ENCODE data around the gene MPV17. TPM values are rescaled to one million over a fixed set of nuclear protein-coding genes. Genes with fewer than 3 reads are reported as not detected.
"Not testable (repeated sequence)": the region's sequence is repeated elsewhere in the genome, so short reads cannot be mapped to it uniquely, and the experiment has no call there.

The MPV17 gene
- total RNA-seq, 1 experiment from 2014 or later: 108 TPM

- peak; percentile 47 for DNase-seq (ENCODE audit: low spot score)
These were observed 24.4 kb downstream of the MPV17 start for GRCh38 chr2:27298391-27299080.

GRCh38 chr2:27297195-27297594, 25.7 kb downstream of the MPV17 start:
- no peak for DNase-seq (ENCODE audit: low spot score)

- DNase-seq (ENCODE audit: low spot score): no peak
These were observed 26.4 kb downstream of the MPV17 start for GRCh38 chr2:27296481-27296880.

DNA sequence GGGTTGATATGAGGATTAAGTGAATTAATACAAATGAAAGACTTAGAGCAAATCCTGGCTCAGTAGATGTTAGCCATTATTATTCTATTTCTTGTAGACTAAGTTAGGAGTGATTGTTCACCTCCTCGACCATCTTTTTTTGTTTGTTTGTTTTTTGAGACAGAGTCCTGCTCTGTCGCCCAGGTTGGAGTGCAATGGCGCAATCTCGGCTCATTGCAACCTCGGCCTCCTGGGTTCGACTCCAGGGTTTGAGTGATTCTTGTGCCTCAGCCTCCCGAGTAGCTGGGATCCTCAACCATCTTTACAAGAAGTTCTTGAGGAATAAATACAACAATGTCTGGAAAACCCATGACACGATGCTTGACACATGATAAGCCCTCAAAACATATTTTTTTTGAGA, 28.0 kb downstream of the MPV17 start:
- DNase-seq (ENCODE audit: low spot score): no peak

- DNase-seq (ENCODE audit: low spot score): no peak
These were observed 31.0 kb downstream of the MPV17 start for GRCh38 chr2:27291865-27292264.

DNA sequence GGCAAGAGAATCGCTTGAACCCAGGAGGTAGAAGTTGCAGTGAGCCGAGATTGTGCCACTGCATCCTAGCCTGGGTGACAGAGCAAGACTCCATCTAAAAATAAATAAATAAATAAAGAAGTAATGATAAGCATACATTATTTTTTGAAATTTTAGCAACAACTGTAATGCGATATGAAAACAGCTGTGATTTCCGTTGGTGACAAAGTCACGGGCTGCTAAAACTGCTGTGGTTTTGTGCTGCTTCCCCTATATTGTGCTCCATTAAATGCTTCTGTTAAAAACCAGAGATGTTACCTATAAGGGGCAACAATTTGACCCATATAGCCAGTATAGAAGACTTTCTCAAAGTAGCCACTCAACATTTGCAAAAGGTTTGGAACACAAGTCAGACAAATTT, 32.3 kb downstream of the MPV17 start:
- no peak for DNase-seq (ENCODE audit: low spot score)

- no peak for DNase-seq (ENCODE audit: low spot score)
These were observed 34.3 kb downstream of the MPV17 start for GRCh38 chr2:27288610-27289009.

DNA sequence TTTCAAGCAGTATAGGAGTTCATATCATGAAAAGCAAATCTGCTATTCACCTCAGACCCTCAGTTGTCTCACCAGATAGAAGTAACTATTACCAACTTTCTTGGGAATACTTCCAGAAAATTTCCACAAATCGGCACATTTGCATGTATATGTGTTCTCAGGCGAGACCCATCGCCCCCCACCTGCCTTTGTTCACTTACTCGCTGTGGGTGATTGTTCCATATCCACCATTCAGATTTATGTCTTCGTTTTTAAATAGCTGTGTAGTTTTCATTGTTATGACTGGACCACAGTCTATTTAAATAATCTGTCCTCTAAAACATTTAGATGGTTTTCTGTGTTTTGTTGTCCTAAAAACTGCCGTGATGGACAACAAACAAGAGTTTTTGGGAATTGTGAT, 37.4 kb downstream of the MPV17 start:
- DNase-seq (ENCODE audit: low spot score): no peak

DNA sequence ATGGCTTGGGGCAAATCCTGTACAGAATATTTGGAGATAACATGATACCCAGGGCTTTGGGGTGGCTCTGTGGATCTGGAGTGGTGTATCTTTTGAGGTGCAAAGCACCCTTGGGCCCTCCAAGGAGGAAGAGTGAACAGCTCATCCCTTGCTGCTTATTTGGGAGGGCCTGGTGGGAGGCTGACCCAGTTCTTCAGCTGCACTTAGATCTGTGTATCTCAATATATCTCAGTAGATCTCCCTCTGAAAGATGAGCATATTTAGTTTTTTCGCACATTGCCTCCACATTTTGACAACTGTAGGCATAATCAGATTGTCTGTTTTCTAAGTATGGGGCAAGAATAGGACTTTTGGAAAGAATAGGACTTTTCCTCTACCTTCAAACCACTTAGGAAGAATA, 37.9 kb downstream of the MPV17 start:
- no peak for DNase-seq (ENCODE audit: low spot score)

- DNase-seq (ENCODE audit: low spot score): no peak
These were observed 40.0 kb downstream of the MPV17 start for GRCh38 chr2:27282892-27283291.

DNA sequence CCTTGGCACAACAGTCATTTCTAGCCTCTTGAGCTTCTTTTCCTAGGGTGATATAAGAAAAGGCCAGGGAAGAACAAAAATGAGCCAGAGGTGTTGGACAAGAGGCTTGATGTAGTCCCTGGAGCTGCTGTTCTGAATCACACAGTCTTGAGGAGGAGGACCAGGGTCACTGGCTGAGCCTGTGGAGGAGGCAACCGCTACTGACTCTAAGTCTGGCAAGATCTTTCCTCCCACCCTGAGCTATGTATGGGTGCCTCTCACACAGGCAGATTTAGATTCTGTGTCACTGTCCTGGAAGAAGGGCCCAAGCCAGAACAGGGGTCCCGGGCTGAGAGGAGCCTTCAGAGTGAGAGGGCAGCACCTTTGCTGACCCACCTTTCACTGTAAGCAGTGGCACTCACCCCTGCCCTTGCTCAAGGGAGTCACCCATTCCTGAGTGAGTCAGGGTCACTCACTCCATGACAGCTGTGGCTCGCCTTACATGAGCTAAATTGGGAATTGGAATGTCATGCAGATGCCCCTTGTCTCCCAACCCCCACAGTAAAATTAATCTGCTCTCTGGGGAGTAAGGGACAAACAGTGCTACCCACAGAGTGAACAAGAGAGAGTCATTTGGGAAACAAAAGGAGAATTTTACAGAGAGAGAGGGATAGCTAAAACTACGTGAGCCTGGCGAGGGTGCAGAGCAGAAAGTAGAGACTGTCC, 40.9 kb downstream of the MPV17 start, which contains the start of gene TRIM54:
TRIM54 (plus strand) TSS at position 575 of the 705 bp plus-strand sequence. CDS start 303 bp downstream, outside the sequence.
- DNase-seq (ENCODE audit: low spot score): no peak

GRCh38 chr2:27281442-27281841, 41.5 kb downstream of the MPV17 start:
- DNase-seq (ENCODE audit: low spot score): no peak

DNA sequence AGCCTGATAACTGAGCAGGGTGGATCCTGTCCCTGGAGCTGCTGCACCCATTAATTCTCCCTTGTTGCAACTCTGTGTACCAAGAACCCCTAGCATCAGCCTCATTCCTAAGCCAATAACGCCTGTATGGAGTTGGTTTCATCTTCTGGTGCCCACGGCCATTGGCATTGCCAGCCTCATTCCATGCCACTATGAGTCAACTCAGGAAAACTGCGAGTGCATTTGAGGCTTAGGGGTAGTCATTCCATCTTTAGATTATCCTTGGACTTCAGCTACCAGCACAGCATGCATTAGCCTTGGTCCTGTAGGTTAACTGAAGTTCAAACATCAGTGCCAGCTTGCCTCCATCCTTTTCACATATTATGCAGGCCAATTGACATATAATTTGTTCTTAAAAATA, 42.1 kb downstream of the MPV17 start:
- DNase-seq (ENCODE audit: low spot score): no peak

GRCh38 chr2:27278010-27278409, 44.9 kb downstream of the MPV17 start:
- DNase-seq (ENCODE audit: low spot score): no peak

GRCh38 chr2:27275211-27276150, 47.4 kb downstream of the MPV17 start, which contains the start of gene DNAJC5G:
Gene DNAJC5G (plus strand): TSS chr2:27275433. CDS start chr2:27276729, 1,296 bp downstream.
- no peak for DNase-seq (ENCODE audit: low spot score)

- not testable (repeated sequence) for DNase-seq (ENCODE audit: low spot score)
These were observed 50.1 kb downstream of the MPV17 start for GRCh38 chr2:27272537-27273522.

GRCh38 chr2:27271631-27272340, 51.1 kb downstream of the MPV17 start:
- DNase-seq (ENCODE audit: low spot score): no peak

- DNase-seq (ENCODE audit: low spot score): no peak
These were observed 52.2 kb downstream of the MPV17 start for GRCh38 chr2:27270670-27271069.

DNA sequence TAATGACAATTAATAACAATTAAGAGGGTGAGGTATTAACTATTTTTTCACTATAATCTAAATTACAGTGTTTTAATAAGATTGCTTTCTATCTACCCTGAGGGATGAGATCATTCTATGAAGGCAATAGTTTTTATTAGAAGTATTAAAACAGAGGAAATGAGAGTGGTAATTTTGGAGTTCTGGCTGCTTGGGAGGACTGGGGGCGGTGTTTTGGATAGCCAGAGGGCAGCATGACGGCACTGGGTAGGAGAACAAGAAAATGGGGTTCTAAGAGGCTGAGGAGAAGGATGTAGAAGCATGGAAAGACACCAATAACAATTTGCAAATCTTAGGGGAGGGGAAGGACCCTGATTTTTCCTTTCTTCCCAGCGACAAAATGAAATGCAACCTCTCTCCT, 52.8 kb downstream of the MPV17 start:
- no peak for DNase-seq (ENCODE audit: low spot score)

- not testable (repeated sequence) for DNase-seq (ENCODE audit: low spot score)
These were observed 54.6 kb downstream of the MPV17 start for GRCh38 chr2:27268296-27268695.
